ENCODE data around the gene MST1R. TPM values are rescaled to one million over a fixed set of nuclear protein-coding genes. Genes with fewer than 3 reads are reported as not detected.
A peak's percentile ranks its signal among the peaks of the same experiment; 100 is the strongest.

Gene MST1R
- total and polyA plus RNA-seq, 9 of the 15 experiments (the other 6 are each of a cell fraction or from before 2014, with no cell fraction given) = 1.3 to 10.0 (median 3.8) TPM

- peak in 1 of 2 experiments; percentile 77 for TF ChIP-seq AFF1 (IDR thresholded peaks at IDR 0.05; ENCODE audit: low read depth in 1 of 2, partially characterized antibody in 2 of 2)
- no peak for TF ChIP-seq ZBTB33 (CRISPR knock-in tag; IDR thresholded peaks at IDR 0.05)
- peak; percentile 56; the same call in 1 of the 2 replicates for TF ChIP-seq ZBTB9 (CRISPR knock-in tag; IDR thresholded peaks at IDR 0.05)
- peak; percentile 92 for TF ChIP-seq ZNF143 (CRISPR knock-in tag; IDR thresholded peaks at IDR 0.05)
- TF ChIP-seq MXI1 (IDR thresholded peaks at IDR 0.05; ENCODE audit: low read depth, low read length) = peak; percentile 92
- TF ChIP-seq CREB3L1 (IDR thresholded peaks at IDR 0.05; ENCODE audit: borderline replicate concordance, low read depth) = peak; percentile 67; the same call in 1 of the 2 replicates
- no peak for TF ChIP-seq RCOR1 (IDR thresholded peaks at IDR 0.05; ENCODE audit: borderline replicate concordance in 1 of 2, low read depth in 2 of 2, low read length in 2 of 2)
- TF ChIP-seq PHF8 (IDR thresholded peaks at IDR 0.05; ENCODE audit: borderline replicate concordance, low read length) = peak; percentile 78; the same call in 1 of the 2 replicates
- TF ChIP-seq NR3C1 (CRISPR knock-in tag; IDR thresholded peaks at IDR 0.05) = no peak
- peak; percentile 72 for TF ChIP-seq CXXC5 (CRISPR knock-in tag; IDR thresholded peaks at IDR 0.05)
- peak; percentile 95 for TF ChIP-seq POLR2G (IDR thresholded peaks at IDR 0.05; ENCODE audit: low read depth, low read length)
- TF ChIP-seq HNRNPUL1 (IDR thresholded peaks at IDR 0.05; ENCODE audit: low read length) = no peak
- TF ChIP-seq CEBPB (tag; IDR thresholded peaks at IDR 0.05) = peak; percentile 94
- no peak for TF ChIP-seq CBX5 (IDR thresholded peaks at IDR 0.05; ENCODE audit: borderline replicate concordance, low read depth)
- no peak; the same call in 1 of the 2 replicates for TF ChIP-seq CREB1 (IDR thresholded peaks at IDR 0.05)
- TF ChIP-seq CREB1 (CRISPR knock-in tag; IDR thresholded peaks at IDR 0.05) = 0 out of 2 replicates have a peak, but pooled peaks have one; percentile 19
- TF ChIP-seq FOXM1 (IDR thresholded peaks at IDR 0.05; ENCODE audit: low read depth) = no peak
- no peak for TF ChIP-seq FOXM1 (CRISPR knock-in tag; IDR thresholded peaks at IDR 0.05; ENCODE audit: low read depth)
These were observed 25.9 kb upstream of the MST1R start, which contains the start of gene MON1A (continued) for GRCh38 chr3:49929291-49930167.
